PFSK-1 (cell line): ENCODE data around the gene ADAMTSL5.

Experiments used
- FOXP2 ChIP-seq: optimal IDR thresholded peaks from 2 replicates; pipeline ENCODE3; 2011; ENCODE audit warnings: borderline replicate concordance, control low read depth, inconsistent platforms; ENCODE audit not compliant: insufficient read depth; ENCODE audit errors: extremely low read length, extremely low read depth
- POLR2AphosphoS5 ChIP-seq: IDR thresholded peaks from 2 replicates; pipeline ENCODE4 v1.6.1; 2012; ENCODE audit warnings: low read depth, mild to moderate bottlenecking, control low read depth, low read length, moderate library complexity
- REST ChIP-seq, 2 experiments: IDR thresholded peaks; 2 replicates each; pipeline versions ENCODE4 v1.6.1 to v1.8.0; 2011 to 2012; ENCODE audit warnings: low read depth in 2 of 2, low read length in 2 of 2, control low read depth in 1 of 2, inconsistent platforms in 1 of 2, mild to moderate bottlenecking in 1 of 2, moderate library complexity in 1 of 2; ENCODE audit not compliant: insufficient read depth in 1 of 2
- SIN3A ChIP-seq: IDR thresholded peaks from 2 replicates; pipeline ENCODE4 v1.6.1; 2012; ENCODE audit warnings: mild to moderate bottlenecking, low read length, moderate library complexity, borderline replicate concordance; ENCODE audit not compliant: insufficient read depth
- TAF1 ChIP-seq: IDR thresholded peaks from 2 replicates; pipeline ENCODE4 v1.6.1; 2012; ENCODE audit warnings: low read length, control low read depth, borderline replicate concordance; ENCODE audit not compliant: insufficient read depth

GRCh38 chr19:1474011-1474764 is 38.6 kb downstream of the ADAMTSL5 start:
- TF ChIP-seq POLR2AphosphoS5 = no peak
- no peak for TF ChIP-seq REST (IDR thresholded peaks at IDR 0.05; ENCODE audit: insufficient read depth in 1 of 2, low read depth in 2 of 2, low read length in 2 of 2)
- no peak for TF ChIP-seq TAF1
- no peak for TF ChIP-seq SIN3A
- no peak for TF ChIP-seq FOXP2
